Measurements from ENCODE around the gene PNMA6E.

- TF ChIP-seq CTCF (IDR thresholded peaks at IDR 0.05; ENCODE audit: insufficient read depth, low read length, poor library complexity, severe bottlenecking) (no peak), EZH2phosphoT487 (conservative IDR thresholded peaks at IDR 0.05; ENCODE audit: low read length) (no peak)
Measured at GRCh38 chrX:153444333-153445011, 43.3 kb upstream of the PNMA6E start.

All from SU-DHL-6 (cell line).